ENCODE results near the gene FATE1. TPM values are rescaled to one million over a fixed set of nuclear protein-coding genes. Genes with fewer than 3 reads are reported as not detected.
"Not testable (repeated sequence)": the region's sequence is repeated elsewhere in the genome, so short reads cannot be mapped to it uniquely, and the experiment has no call there.

Gene FATE1
- total RNA-seq, 4 donors from 2014 or later = not detected

DNA sequence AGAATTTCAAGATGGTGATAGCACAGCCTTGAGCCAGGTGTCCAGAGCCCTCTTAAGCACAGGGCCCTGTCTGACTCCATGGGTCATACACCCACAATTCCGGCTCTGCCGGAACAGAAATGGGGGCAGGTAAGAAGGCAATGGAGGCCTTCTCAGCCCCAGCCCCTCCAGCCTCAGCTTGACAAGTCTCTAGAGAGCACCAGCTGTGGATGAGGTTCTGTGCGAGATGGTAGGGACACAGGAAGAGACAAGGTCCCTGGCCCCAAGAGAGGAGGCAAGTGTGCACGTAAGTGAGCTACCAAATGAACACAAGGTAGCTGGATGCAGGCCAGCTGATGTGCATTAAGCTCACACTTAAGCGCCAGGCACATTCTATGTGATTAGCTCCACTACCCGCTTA is 23.0 kb upstream of the FATE1 start:
- DNase-seq (ENCODE audit: low spot score) (no peak), ATAC-seq (ENCODE audit: low FRiP score) (no peak)

DNA sequence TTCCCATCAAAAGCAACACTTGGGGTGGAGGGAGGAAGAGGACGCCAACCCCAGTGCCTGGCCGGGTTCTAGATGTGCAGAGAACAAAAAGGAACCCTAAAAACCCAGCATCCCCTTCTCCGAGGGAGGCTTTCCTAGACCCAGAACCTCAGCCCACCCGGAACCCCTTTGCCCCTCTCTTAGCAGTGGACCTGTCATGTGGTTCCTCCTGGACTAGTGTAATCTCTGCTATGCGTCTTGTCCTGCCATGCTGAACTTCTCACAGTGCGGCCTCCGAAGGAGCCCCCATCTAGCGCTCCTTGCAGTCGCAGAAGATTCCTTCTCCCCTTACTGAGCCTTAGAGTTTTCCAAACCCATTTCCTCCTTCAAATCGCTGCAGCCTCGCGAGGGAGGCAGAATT is 21.7 kb upstream of the FATE1 start:
- DNase-seq (ENCODE audit: low spot score) (no peak), ATAC-seq (ENCODE audit: low FRiP score) (no peak)
- TF ChIP-seq, protein P1, sequence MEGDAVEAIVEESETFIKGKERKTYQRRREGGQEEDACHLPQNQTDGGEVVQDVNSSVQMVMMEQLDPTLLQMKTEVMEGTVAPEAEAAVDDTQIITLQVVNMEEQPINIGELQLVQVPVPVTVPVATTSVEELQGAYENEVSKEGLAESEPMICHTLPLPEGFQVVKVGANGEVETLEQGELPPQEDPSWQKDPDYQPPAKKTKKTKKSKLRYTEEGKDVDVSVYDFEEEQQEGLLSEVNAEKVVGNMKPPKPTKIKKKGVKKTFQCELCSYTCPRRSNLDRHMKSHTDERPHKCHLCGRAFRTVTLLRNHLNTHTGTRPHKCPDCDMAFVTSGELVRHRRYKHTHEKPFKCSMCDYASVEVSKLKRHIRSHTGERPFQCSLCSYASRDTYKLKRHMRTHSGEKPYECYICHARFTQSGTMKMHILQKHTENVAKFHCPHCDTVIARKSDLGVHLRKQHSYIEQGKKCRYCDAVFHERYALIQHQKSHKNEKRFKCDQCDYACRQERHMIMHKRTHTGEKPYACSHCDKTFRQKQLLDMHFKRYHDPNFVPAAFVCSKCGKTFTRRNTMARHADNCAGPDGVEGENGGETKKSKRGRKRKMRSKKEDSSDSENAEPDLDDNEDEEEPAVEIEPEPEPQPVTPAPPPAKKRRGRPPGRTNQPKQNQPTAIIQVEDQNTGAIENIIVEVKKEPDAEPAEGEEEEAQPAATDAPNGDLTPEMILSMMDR (IDR thresholded peaks at IDR 0.05) = no peak

More for the DNA sequence above, 23.0 kb upstream of the FATE1 start:
- TF ChIP-seq, protein P1 (IDR thresholded peaks at IDR 0.05) = no peak

DNA sequence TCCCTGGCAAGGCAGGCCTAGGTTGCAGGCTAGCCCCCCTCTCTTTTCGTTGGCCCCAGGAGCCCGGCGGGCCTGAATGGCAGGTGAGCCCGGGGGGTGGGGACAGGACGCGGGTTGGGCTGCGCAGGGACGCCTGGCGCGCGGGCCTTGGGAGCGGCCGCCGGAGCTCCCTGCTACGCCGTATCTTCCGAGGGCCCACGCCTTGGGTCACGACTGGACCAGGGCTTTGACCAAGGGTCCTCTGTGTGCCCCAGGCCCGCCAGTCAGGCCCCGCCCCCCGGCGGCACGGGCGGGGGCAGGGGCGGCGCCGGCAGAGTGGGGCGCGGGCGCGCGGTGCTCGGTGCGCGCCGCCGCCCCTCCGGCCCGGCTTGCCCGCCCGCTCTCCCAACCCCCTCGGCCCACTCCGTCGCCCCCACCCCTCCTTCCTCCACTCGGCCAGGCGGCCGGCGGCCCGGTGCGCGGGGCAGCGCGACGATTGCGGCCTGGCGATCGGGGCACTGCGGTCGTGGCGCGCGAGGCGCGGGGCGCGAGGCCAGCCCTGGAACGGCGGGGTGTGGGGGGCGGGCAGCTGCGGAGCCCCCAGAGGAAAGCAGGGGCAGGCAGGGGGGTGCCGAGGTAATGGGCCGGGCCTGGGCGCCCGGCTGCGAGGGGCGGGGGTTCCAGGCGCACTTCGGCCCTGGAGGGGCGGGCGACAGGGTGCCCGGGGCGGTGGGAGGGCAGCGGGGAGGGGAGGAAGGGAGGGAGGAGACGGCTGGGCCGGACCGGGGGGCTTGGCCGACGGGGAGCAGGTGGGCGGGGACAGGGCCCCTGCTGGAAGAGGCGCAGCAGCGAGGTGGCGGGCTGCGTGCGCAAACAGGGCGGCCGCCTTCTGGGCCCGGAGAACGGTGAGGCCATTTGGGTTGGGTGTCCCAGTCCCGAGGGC is 20.9 kb upstream of the FATE1 start, which contains the start of gene PRRG3:
TSS of gene PRRG3 (plus strand) at position 798 of the 922 bp plus-strand sequence. CDS start 3,357 bp downstream, outside the sequence.
- no peak for DNase-seq (ENCODE audit: low spot score)
- ATAC-seq (ENCODE audit: low FRiP score) = peak; percentile 25
- TF ChIP-seq, protein P1 (IDR thresholded peaks at IDR 0.05) = no peak

DNA sequence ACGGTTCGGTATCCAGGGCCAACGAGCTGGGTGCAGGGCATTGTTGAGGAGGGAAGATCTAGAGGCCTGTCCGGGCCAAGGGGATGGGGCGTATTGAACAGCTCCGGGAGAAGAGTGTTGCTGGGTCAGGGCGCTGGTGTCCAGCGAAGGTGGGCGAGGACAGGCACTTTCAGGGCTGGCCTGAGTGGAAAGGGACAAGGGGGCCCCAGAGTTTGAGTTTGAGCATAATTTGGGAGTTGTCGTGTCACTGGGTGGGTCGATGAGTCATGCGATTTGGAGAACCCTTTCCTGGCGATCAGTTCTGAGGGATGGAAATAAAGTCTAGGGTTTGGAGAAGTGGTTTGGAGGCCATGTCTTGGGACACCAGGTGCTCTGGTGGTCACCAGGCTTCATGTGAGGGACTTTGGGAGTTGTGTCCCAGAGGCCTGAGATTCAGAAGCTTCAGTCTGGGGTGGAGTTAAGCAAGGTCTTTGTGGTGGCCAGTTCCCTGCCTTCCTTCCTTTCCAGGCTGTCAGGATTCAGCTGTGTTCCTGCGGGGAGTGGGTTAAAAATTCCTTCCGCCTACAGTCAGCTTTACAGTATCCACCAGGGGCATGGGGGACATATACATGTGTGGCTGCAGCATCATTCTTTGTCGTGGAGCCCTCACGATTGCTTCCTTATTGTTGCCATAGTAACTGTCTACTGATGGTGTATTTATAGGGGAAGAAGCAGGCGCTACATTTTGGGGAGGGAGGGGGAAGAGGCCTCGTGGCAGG is 20.1 kb upstream of the FATE1 start:
- ATAC-seq (ENCODE audit: low FRiP score) = no peak
- TF ChIP-seq, protein P1 (IDR thresholded peaks at IDR 0.05) = no peak
- DNase-seq (ENCODE audit: low spot score) = no peak

DNA sequence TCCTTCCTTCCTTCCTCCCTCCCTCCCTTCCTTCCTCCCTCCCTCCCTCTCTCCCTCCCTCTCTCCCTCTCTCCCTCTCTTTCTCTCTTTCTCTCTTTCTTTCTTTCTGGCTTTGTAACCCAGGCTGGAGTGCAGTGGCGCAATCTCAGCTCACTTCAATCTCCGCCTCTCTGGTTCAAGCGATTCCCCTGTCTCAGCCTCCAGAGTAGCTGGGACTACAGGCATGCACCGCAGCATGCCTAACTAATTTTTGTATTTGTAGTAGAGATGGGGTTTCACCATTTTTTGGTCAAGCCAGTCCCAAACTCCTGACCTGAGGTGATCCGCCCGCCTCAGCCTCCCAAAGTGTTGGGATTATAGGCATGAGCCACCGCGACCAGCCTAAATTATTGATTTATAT is 18.8 kb upstream of the FATE1 start:
- DNase-seq (ENCODE audit: low spot score); ATAC-seq (ENCODE audit: low FRiP score): not testable (repeated sequence)

DNA sequence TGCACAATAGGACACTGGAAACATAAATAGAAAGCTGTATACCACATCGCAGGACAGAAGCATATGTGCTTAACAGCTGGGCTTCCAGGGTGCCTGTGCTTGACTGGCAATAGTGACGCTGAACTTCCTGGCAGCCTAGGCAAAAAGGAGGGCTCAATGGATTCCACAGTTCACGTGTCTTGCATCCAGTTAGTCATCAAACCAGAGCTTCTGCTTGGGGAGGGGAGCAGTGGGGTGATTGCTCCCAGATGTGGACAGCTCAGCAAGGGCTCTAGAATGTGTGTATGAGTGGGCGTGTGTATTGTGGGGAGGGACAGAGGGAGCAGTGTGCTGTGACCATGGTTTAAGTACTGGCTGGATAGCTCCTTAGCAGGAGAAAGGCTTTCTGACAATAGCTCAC is 18.3 kb upstream of the FATE1 start:
- ATAC-seq (ENCODE audit: low FRiP score) (no peak), DNase-seq (ENCODE audit: low spot score) (no peak)
- TF ChIP-seq, protein P1 (IDR thresholded peaks at IDR 0.05) = no peak

DNA sequence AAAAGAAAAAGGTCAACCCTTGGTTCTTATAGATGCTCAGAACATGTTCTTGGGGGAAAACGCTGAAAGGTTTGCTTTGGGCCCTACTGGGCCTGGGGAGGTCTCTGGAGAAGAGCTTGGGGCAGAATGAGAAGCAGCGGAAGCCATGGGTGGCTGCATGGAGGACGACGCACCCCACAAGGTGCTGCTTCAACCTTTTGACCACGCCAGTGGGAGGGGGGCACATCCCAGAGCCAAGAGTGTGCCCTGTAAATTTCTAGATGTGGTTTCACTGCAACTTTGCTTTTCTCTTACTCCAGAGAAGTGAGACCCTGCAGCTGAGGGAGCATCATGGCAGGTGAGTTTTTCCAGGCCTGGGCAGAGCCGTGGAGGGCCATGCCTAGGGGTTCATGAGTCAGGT is 17.4 kb upstream of the FATE1 start:
- no peak for DNase-seq (ENCODE audit: low spot score)

More for the DNA sequence above, 17.4 kb upstream of the FATE1 start:
- TF ChIP-seq, protein P1 (IDR thresholded peaks at IDR 0.05) = no peak
- ATAC-seq (ENCODE audit: low FRiP score) = no peak
